ENCODE data around the gene MBTPS1. TPM values are rescaled to one million over a fixed set of nuclear protein-coding genes. Genes with fewer than 3 reads are reported as not detected.
"Not testable (repeated sequence)": the region's sequence is repeated elsewhere in the genome, so short reads cannot be mapped to it uniquely, and the experiment has no call there.

The MBTPS1 gene
- total and polyA plus RNA-seq, 2 experiments from 2014 or later, result 61.0 to 69.7 TPM

DNA sequence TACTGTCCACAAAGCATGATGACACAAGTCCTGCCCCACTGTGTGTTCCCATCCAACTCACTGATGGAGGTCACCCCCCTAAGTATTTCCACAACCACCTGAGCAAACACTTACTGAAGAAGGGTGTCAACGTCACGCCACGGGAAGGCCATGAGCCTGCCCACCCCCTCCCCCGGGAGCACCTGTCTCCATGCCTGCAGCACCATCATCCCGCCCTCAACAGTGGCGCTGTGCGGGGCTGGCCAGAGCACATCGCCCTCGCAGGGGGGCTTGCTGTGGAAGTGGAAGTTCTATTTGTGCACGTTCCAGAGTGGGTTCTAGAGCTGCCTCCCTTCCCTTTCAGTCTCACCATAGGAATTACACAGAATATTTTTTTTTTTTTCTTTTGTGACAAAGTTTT, 4.3 kb upstream of the MBTPS1 start:
- no peak for DNase-seq (ENCODE audit: low read depth in 1 of 2, low spot score in 1 of 2)
- H3K4me1 ChIP-seq (ENCODE audit: low read depth), result no peaks in the 10 kb centered on the region
- no peak overlapping the region for H3K4me3 ChIP-seq
- H3K27me3 ChIP-seq, result no peaks in the 10 kb centered on the region
- no peaks in the 10 kb centered on the region for H3K9me3 ChIP-seq (ENCODE audit: low read depth)
- TF ChIP-seq, protein P1, sequence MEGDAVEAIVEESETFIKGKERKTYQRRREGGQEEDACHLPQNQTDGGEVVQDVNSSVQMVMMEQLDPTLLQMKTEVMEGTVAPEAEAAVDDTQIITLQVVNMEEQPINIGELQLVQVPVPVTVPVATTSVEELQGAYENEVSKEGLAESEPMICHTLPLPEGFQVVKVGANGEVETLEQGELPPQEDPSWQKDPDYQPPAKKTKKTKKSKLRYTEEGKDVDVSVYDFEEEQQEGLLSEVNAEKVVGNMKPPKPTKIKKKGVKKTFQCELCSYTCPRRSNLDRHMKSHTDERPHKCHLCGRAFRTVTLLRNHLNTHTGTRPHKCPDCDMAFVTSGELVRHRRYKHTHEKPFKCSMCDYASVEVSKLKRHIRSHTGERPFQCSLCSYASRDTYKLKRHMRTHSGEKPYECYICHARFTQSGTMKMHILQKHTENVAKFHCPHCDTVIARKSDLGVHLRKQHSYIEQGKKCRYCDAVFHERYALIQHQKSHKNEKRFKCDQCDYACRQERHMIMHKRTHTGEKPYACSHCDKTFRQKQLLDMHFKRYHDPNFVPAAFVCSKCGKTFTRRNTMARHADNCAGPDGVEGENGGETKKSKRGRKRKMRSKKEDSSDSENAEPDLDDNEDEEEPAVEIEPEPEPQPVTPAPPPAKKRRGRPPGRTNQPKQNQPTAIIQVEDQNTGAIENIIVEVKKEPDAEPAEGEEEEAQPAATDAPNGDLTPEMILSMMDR (IDR thresholded peaks at IDR 0.05; ENCODE audit: low read depth, low read length), result no peak
- peaks cover 27% of the 10 kb centered on the region for H3K36me3 ChIP-seq
- H3K27ac ChIP-seq, result no peak overlapping the region

DNA sequence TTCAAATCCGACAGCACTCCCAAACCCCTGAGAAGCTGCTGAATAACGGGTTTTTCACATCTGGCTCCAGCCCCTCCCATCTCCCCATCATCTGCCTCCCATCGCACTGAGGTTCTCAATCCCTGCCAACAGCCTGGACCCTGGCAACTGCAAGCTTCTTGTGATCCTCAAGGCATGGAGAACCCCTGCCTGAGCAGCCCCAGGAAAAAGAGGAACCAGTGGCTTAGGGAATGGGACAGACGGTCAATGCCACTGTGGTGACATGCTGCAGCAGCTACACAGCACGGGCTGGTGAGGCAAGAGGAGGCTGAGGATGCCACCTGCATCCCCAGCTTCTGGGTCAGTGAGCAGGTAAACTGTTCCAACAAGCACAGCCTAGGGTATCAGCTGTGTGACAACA, 3.3 kb upstream of the MBTPS1 start:
- TF ChIP-seq, protein P1 (IDR thresholded peaks at IDR 0.05; ENCODE audit: low read depth, low read length), result no peak
- Histone ChIP-seq H3K4me3 (no peak overlapping the region), H3K27ac (no peak overlapping the region)

DNA sequence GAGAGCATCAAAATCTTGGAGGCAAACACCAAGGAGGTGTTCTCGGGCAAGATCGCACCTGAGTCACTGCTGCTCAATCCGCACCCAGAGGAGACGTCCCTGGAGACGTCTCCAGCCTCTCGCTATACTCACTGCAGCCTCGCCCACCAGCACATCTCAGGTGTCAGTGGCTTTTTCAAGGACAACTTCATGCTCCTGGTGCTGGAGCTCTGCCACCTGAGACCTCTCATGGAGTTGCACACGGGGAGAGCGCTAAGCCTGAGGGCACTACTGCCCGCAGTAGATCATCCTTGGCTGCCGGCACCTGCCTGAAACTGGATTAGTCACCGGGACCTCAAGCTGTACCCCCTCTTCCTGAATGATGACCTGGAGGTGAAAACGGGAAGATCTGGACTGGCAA, 2.6 kb upstream of the MBTPS1 start:
- H3K9me3 ChIP-seq (ENCODE audit: low read depth), result no peaks in the 10 kb centered on the region
- peaks cover 5% of the 10 kb centered on the region for H3K4me1 ChIP-seq (ENCODE audit: low read depth)
- DNase-seq (ENCODE audit: low read depth in 1 of 2, low spot score in 1 of 2), result no peak
- H3K27ac ChIP-seq, result no peak overlapping the region
- peaks cover 25% of the 10 kb centered on the region for H3K36me3 ChIP-seq
- TF ChIP-seq, protein P1 (IDR thresholded peaks at IDR 0.05; ENCODE audit: low read depth, low read length), result no peak
- H3K4me3 ChIP-seq, result no peak overlapping the region
- H3K27me3 ChIP-seq, result no peaks in the 10 kb centered on the region

More for the DNA sequence above, 3.3 kb upstream of the MBTPS1 start:
- Histone ChIP-seq H3K9me3 (ENCODE audit: low read depth) (no peaks in the 10 kb centered on the region), H3K4me1 (ENCODE audit: low read depth) (peaks cover 5% of the 10 kb centered on the region), H3K36me3 (peaks cover 27% of the 10 kb centered on the region), H3K27me3 (no peaks in the 10 kb centered on the region)
- no peak for DNase-seq (ENCODE audit: low read depth in 1 of 2, low spot score in 1 of 2)

DNA sequence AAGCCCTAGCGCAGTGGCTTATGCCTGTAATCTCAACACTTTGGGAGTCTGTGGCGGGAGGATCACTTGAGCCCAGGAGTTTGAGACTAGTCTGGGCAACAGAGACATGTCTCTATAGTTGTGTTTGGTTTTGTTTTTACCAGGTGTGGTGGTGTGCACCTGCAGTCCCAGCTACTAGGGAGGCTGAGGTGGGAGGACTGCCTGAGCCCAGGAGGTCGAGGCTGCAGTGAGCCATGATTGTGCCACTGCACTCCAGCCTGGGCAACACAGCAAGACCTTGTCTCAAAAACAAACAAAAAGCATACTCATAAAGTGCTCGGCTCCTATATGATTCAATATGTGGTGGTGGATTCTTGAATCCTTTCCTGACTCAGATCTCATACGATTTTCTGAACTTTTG, 1.6 kb upstream of the MBTPS1 start:
- not testable (repeated sequence) for H3K27ac ChIP-seq; H3K4me3 ChIP-seq; H3K4me1 ChIP-seq (ENCODE audit: low read depth); DNase-seq (ENCODE audit: low read depth in 1 of 2, low spot score in 1 of 2); H3K9me3 ChIP-seq (ENCODE audit: low read depth); H3K27me3 ChIP-seq
- peaks cover 14% of the 10 kb centered on the region for H3K36me3 ChIP-seq

DNA sequence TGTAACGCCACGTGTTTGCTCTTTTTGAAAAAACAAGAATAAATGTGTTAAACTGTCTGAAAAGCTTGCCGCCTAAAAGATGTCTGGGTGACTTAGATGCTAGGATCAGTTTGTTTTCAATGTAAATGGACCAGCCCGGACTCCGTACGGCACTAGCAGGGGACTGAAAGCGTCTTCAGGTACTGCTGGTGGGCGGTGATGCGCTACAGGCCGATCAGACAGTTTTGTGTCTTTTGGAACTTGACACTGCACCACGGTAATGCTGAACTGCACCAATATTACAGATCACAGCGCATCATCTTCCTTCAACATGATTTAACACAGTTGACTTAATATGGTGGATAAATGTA, 727 bp upstream of the MBTPS1 start:
- peak overlapping the region; percentile 95 for H3K27ac ChIP-seq

DNA sequence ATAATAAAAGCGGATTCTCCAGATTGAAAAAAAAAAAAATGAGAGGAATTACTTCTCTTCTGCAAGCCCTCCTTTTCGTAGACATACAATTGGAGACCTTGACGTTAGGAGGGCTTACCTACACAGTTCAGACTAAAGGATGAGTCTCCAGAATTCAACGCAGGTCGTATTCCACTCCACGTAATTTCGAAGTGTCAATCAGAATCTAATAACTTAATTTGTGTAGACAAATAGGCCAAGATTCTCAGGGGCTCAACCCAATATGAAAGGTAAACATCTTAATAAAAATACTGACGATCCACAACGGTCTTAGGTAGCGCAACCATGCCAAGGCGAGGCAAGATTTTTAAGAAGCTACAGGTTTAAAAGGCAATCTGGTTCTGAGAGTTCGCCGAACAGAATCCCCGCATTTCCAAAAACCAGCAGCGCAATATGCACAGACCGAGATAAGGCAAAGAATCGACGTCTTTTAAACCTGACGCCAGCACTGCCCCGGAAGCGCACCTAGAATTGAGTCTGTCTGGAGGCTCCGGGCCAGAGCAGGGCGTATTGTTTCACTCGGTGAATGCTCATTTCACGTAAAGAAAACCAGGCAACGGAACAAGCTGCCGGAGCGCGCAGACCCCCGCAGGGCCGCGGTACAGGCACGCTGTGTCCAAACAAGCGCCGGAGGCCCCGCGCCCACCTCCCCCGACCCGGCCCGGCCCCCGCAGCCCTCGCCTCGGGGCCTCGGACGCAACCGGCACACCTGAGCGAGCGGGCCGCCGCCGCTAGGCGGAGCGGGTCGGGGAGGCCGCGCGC, 623 bp downstream of the MBTPS1 start:
- H3K27ac ChIP-seq, result peak overlapping the region; percentile 95
- H3K4me1 ChIP-seq (ENCODE audit: low read depth), result peaks cover 5% of the 10 kb centered on the region
- no peaks in the 10 kb centered on the region for H3K9me3 ChIP-seq (ENCODE audit: low read depth)
- H3K36me3 ChIP-seq, result no peaks in the 10 kb centered on the region
- TF ChIP-seq, protein P1 (IDR thresholded peaks at IDR 0.05; ENCODE audit: low read depth, low read length), result no peak
- H3K4me3 ChIP-seq, result peak overlapping the region; percentile 69
- no peaks in the 10 kb centered on the region for H3K27me3 ChIP-seq
- DNase-seq (ENCODE audit: low read depth in 1 of 2, low spot score in 1 of 2), result peak; percentile 57 to 66

More for the DNA sequence above, 727 bp upstream of the MBTPS1 start:
- Histone ChIP-seq H3K9me3 (ENCODE audit: low read depth) (no peaks in the 10 kb centered on the region), H3K36me3 (peaks cover 6% of the 10 kb centered on the region), H3K27me3 (no peaks in the 10 kb centered on the region), H3K4me1 (ENCODE audit: low read depth) (peaks cover 5% of the 10 kb centered on the region), H3K4me3 (peak overlapping the region; percentile 69)
- no peak for DNase-seq (ENCODE audit: low read depth in 1 of 2, low spot score in 1 of 2)
- TF ChIP-seq, protein P1 (IDR thresholded peaks at IDR 0.05; ENCODE audit: low read depth, low read length), result no peak

DNA sequence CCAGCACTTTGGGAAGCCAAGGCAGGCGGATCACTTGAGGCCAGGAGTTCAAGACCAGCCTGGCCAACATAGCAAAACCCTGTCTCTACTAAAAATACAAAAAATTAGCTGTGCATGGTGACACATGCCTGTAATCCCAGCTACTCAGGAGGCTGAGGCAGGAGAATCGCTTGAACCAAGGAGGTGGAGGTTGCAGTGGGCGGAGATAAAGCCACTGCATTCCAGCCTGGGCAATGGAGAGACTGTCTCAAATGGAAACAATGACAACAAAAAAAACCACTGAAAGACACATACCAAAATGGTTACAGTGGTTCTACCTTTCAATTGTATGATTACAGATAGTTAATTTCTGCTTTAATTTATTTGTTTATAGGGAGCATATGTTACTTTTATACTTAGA, 4.8 kb downstream of the MBTPS1 start:
- H3K27me3 ChIP-seq; H3K36me3 ChIP-seq; H3K4me3 ChIP-seq; H3K27ac ChIP-seq; H3K9me3 ChIP-seq (ENCODE audit: low read depth); DNase-seq (ENCODE audit: low read depth in 1 of 2, low spot score in 1 of 2); H3K4me1 ChIP-seq (ENCODE audit: low read depth): not testable (repeated sequence)

Measured in cardiac muscle cell (in vitro differentiated cells and primary cell).